ENCODE measurements around the gene HTRA2.
A peak's percentile ranks its signal among the peaks of the same experiment; 100 is the strongest.

HTRA2 gene

GRCh38 chr2:74562126-74562775 is 32.5 kb downstream of the HTRA2 start:
- DNase-seq (ENCODE audit: low read depth) = no peak

- no peak for DNase-seq (ENCODE audit: low read depth)
Measured at GRCh38 chr2:74564222-74564621, 34.5 kb downstream of the HTRA2 start.

DNA sequence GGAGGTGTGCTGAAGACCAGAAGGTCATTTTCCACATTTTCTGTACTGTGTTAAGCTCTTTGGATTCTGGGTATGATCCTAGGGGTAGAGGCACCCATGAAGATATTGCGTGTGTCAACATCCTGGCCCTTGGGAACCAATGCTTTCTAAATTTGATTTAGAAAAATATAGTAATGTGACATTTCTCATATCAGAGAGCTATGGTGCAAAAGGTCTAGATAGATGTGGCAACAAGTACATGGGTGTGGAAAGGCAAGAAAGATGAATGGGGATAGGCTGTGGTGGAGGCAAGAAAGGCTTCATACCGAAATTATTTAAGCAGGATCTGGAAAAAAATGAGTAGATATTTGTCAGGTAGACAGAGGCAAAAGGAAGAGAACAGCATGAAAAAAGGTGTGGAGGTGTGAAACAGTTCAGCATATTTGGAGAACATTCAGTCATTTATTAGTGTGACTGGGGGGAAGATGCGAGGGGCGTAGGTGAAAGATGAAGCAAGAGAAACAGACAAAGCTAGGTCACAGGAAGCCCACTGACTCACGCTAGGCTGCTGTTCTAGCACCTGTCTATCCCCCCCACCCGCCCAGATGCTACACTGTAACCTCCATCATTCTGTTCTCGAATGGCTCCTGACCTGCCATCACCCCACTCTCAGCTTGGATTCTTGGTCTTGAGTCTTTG is 36.5 kb downstream of the HTRA2 start:
- DNase-seq (ENCODE audit: low read depth) = no peak

DNA sequence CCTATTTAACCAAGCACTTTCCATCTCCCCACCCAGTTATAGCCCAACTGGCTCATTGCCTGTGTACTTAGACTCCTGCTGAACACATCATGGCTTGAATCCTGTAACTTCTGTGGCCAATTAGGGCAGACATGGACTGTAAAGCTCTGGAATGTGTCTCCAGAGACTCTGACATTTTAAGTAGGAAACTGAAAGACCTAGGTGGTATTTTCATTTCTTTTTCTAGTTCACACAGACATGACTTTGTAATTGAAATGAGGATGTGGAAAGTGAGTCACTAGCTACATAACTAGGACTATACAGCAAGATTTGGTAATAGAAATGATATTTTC is 37.0 kb downstream of the HTRA2 start:
- peak; percentile 97 for DNase-seq (ENCODE audit: low read depth)

DNA sequence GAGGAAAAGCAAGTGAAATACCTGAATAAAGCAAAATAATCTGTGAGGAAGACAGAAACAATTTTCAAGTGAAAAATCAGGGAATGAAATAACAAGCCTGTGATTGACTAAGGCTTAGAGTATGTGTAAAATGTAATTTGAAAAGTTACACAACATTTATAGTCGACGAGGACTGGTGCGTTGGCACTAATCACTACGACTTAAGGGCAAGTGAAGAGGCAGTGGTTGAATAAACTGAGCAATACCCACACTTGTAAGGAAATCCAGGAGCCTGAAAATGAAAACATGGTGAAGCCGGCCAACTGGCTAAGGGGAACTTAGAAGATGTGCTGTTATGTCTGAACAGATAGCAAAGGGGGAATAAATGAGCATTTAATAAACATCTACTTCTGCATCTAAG is 38.1 kb downstream of the HTRA2 start:
- DNase-seq (ENCODE audit: low read depth) = peak; percentile 70

GRCh38 chr2:74569686-74570085 is 40.0 kb downstream of the HTRA2 start:
- DNase-seq (ENCODE audit: low read depth) = no peak

GRCh38 chr2:74571058-74571457 is 41.3 kb downstream of the HTRA2 start:
- DNase-seq (ENCODE audit: low read depth) = no peak

GRCh38 chr2:74572178-74572925 is 42.6 kb downstream of the HTRA2 start:
- DNase-seq (ENCODE audit: low read depth) = no peak

DNA sequence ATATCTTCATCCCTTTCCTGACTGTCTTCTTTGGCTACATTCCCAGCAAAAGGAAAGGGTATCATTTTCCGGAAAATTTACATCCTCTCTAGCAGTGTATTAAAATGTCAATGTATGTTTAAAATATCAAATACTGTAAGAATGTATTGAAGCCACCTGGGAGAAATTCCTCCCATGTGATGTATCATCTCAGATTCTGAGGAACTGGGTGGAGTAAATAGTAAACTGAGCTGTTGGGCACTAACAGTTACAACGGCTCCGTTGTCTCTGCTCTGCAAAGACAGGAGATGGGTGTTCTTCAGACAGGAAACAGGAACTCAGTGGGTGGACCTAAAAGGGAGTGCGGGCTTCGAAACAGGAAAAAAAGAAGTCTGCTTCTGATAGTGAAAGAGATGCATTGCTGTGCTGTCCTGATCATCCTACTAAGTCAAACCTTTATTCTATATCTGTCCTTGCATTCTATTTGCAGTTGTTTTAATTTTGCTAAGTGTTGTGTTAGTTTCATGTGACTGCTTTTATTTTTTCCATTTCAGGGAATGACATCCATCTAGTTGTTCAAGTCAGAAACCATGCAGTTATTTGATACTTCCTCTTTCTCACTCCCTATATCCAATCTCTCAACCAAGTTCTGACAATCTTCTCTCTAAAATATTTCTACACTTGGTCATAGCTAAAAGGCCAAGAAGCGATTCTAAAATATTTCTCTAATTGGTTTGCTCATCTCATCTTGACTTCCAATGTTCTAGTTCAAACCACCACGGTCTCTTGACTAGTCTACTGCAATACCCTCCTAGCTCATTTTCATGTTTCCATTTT is 44.2 kb downstream of the HTRA2 start:
- no peak for DNase-seq (ENCODE audit: low read depth)

DNA sequence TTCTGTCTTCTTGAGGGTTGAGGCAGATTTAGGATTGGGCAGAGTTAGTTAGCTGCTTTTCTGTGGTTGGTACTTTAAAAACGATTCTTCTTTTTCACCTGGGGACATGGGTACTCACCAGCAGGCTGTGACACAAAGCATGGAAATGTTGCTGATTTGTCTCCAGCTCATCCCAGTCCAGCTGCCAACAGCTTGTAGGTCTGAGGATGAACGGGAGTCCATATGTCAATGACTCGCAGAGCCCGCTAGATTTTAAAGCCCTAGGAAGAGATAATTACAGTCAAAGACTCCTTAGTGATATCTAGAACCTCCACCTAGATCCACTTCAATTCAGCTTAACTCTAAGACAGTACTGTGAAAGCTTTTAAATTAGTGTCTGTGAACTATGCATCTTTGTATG is 45.6 kb downstream of the HTRA2 start:
- DNase-seq (ENCODE audit: low read depth) = no peak

GRCh38 chr2:74576211-74576862 is 46.6 kb downstream of the HTRA2 start:
- no peak for DNase-seq (ENCODE audit: low read depth)

GRCh38 chr2:74576863-74577229 is 47.1 kb downstream of the HTRA2 start:
- DNase-seq (ENCODE audit: low read depth) = peak; percentile 93

- no peak for DNase-seq (ENCODE audit: low read depth)
Measured at GRCh38 chr2:74577448-74577847, 47.7 kb downstream of the HTRA2 start.

GRCh38 chr2:74578408-74578807 is 48.7 kb downstream of the HTRA2 start:
- DNase-seq (ENCODE audit: low read depth) = no peak

GRCh38 chr2:74581463-74581862 is 51.7 kb downstream of the HTRA2 start:
- DNase-seq (ENCODE audit: low read depth) = no peak

DNA sequence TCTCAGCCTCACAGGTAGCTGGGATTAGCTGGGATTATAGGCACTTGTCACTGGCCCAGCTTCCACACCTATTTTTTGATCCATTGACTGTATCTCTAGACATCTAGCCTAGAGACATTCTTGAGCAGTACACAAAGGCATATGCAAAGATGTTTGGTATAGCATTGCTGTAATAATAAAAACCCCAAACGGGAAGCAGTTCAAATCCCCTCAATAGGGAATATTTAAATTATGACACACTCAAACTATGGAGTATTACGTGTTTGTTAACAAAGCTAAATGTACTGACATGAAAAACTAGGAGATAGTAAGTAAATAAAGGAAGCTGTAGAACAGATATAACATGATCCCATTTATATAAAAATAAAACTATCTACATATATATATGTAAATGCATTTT is 52.5 kb downstream of the HTRA2 start:
- no peak for DNase-seq (ENCODE audit: low read depth)

Measured in stromal cell of bone marrow (primary cell).